GM11168 (cell line): ENCODE measurements around the gene CHRM5.

Experiments
- in situ Hi-C: fragments of 300-500 bp; cut with MboI; formaldehyde crosslinking; loops from one replicate; pipeline ENCODE4 v1.12.0; 2022; ENCODE audit warnings: low sequenced_read_pairs; ENCODE audit not compliant: unreplicated experiment

The CHRM5 gene

GRCh38 chr15:34079904-34080303 lies 111.6 kb downstream of the CHRM5 start:
- in situ Hi-C loops, result no loop called here

- in situ Hi-C loops, result no loop called here
These were observed 115.8 kb downstream of the CHRM5 start for GRCh38 chr15:34084086-34084485.

DNA sequence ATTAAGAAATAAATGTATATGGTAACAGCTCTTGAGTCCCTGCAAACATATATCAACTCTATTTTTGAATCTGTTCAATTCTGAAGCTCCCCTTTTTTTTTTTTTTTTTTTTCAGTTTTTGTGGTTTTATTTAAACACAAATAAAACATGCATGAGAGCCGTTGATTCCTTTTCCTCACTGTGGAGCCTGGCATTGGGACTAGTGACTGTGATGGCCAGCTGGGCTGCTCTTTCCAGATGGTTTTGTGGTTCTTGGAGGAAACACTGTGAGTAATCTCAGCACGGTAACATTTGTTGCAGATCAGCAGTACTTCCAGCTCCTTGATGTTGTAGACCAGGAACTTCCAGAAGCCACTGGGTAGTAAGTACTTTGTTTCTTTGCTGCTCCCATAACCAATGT lies 117.4 kb downstream of the CHRM5 start:
- in situ Hi-C loops, result no loop called here

- in situ Hi-C loops, result no loop called here
These were observed 131.6 kb downstream of the CHRM5 start for GRCh38 chr15:34099914-34100313.

GRCh38 chr15:34101366-34102174 lies 133.3 kb downstream of the CHRM5 start, which contains the start of the genes EMC7 and PGBD4:
TSS of gene EMC7 (minus strand) at chr15:34101862. CDS start at chr15:34101839, 23 bp downstream.
TSS of gene PGBD4 (plus strand) at chr15:34102083. CDS start at chr15:34102532, 449 bp downstream.
- in situ Hi-C loops, result no loop called here

DNA sequence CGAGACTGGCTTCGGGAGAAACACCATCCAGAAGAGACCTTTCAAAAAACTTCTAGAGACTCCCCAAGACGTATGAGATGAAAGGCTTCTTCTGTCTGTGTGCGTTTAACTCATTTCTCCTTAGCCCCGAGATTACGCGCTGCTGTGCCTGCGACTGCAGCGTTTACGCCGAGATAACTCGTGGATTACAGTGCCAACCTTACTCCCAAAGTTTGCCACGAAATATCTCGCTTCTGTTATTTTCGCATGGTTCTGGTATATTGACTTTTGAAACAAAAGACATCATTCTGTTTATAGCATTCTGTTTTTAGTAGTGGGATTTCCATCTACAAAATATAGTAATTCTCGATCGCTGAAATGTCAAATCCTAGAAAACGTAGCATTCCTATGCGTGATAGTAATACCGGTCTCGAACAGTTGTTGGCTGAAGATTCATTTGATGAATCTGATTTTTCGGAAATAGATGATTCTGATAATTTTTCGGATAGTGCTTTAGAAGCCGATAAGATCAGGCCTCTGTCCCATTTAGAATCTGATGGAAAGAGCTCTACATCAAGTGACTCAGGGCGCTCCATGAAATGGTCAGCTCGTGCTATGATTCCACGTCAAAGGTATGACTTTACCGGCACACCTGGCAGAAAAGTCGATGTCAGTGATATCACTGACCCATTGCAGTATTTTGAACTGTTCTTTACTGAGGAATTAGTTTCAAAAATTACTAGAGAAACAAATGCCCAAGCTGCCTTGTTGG lies 134.1 kb downstream of the CHRM5 start:
- in situ Hi-C loops, result no loop called here

- in situ Hi-C loops, result no loop called here
These were observed 138.1 kb downstream of the CHRM5 start for GRCh38 chr15:34106423-34106822.

DNA sequence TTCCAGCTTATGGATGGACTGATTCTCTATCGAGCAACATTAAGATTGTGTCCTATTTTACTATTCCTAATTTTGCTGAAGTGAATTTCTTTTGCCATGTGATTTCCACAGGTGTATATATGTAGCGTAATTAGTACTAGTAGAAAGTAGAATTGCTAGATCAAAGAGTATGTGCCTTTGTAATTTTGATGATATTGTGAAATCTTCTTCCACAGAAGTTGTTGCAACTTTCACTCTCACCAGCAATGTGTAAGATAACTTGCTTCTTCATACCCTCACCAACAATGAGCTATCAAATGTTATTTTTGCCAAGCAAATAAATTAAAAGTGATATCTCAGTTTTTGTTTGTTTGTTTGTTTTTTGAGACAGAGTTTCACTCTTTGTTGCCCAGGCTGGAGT lies 139.0 kb downstream of the CHRM5 start:
- in situ Hi-C loops, result no loop called here

GRCh38 chr15:34109797-34110663 lies 141.7 kb downstream of the CHRM5 start:
- in situ Hi-C loops, result loop anchor here (5.0 kb wide), 1 partner anchor 107 kb away; no protein-coding TSS in a partner anchor

DNA sequence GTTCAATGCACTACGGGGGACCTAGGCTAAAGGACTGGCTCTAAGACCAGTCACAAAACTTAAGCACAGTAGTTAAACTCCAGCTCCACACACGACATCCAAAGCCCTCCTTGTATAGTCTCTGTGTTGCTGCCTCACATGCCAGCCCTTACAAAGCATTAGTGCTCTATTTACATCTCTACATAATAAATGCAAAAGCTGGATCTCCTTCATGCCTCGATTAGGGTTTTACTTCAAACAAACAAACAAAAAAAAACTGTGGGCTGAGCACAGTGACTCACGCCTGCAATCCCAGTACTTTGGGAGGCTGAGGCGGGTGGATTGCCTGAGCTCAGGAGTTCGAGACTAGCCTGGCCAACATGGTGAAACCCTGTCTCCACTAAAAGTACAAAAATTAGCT lies 143.2 kb downstream of the CHRM5 start:
- in situ Hi-C loops, result loop anchor here (5.0 kb wide), 1 partner anchor 106 kb away; no protein-coding TSS in a partner anchor

DNA sequence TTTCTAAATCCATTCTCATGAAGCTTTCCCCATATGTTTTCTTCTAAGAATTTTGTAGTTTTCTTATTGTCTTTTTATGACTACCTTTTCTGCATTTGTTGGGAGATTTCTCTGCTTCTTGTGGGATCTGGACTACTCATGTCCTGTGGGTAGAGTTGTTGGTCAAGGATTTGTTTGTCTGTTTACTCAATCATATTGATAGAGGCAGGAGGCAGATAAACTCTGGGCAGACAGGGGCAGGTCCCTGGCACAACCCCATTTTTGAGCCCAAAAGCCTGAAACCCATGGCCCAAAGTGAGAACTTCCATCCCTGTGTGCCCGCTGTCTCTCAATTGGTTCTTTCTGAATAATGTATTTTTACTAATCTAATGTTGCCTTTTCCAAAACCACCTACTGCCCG lies 145.9 kb downstream of the CHRM5 start:
- in situ Hi-C loops, result loop anchor here (5.0 kb wide), 1 partner anchor 103 kb away; no protein-coding TSS in a partner anchor

DNA sequence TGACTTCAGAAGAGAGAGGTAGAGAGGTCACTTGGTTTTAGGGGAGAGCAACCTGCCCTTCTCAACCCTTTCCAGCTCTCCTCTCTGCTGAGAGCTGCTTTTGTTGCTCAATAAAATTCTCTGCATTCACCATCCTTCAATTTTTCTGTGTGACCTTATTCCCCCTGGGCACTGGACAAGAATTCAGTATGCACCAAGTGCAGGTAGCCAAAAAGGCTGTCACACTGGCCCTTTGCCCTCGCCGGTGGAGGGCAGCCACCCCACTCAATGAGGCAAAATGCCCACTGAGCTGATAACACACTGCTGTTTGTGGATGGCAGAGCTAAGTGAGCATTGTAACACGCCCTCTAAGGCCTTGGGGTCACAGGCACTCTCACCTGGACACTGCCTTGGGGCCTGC lies 146.4 kb downstream of the CHRM5 start:
- in situ Hi-C loops, result loop anchor here (5.0 kb wide), 1 partner anchor 103 kb away; no protein-coding TSS in a partner anchor

- in situ Hi-C loops, result no loop called here
These were observed 148.3 kb downstream of the CHRM5 start for GRCh38 chr15:34116620-34117019.
